ENCODE measurements around the gene GTF3C1. TPM values are rescaled to one million over a fixed set of nuclear protein-coding genes. Genes with fewer than 3 reads are reported as not detected.

The GTF3C1 gene
- total and polyA plus RNA-seq, 2 of the 8 experiments (the other 6 are each of a cell fraction or from before 2014, with no cell fraction given) = 89.3 to 126 TPM

- no peak for TF ChIP-seq SIN3A (conservative IDR thresholded peaks at IDR 0.05 in 1 of 2, IDR thresholded peaks at IDR 0.05 in 1 of 2; ENCODE audit: low read depth in 1 of 2, low read length in 2 of 2)
- no peak for TF ChIP-seq RAD21 (IDR thresholded peaks at IDR 0.05 in 1 of 2, conservative IDR thresholded peaks at IDR 0.05 in 1 of 2; ENCODE audit: low read depth in 2 of 2, low read length in 2 of 2)
- TF ChIP-seq JUN (IDR thresholded peaks at IDR 0.05; ENCODE audit: low read depth, low read length) = no peak
- TF ChIP-seq TAF1 (IDR thresholded peaks at IDR 0.05; ENCODE audit: low read depth, low read length) = no peak
- TF ChIP-seq NRF1 (IDR thresholded peaks at IDR 0.05; ENCODE audit: low read depth, low read length) = no peak
Observed at GRCh38 chr16:27429981-27430441, 119.7 kb downstream of the GTF3C1 start (continued).
